NCI-H146 treated with DMSO at 0.1 percent for 48 hours (cell line): ENCODE measurements around the gene IFITM2.
"Not testable (repeated sequence)": the region's sequence is repeated elsewhere in the genome, so short reads cannot be mapped to it uniquely, and the experiment has no call there.

Source experiments
- DNase-seq: peaks from one replicate; lab custom pipeline; 2025; ENCODE audit not compliant: unreplicated experiment; lab: John Stamatoyannopoulos, UW

Gene IFITM2

DNA sequence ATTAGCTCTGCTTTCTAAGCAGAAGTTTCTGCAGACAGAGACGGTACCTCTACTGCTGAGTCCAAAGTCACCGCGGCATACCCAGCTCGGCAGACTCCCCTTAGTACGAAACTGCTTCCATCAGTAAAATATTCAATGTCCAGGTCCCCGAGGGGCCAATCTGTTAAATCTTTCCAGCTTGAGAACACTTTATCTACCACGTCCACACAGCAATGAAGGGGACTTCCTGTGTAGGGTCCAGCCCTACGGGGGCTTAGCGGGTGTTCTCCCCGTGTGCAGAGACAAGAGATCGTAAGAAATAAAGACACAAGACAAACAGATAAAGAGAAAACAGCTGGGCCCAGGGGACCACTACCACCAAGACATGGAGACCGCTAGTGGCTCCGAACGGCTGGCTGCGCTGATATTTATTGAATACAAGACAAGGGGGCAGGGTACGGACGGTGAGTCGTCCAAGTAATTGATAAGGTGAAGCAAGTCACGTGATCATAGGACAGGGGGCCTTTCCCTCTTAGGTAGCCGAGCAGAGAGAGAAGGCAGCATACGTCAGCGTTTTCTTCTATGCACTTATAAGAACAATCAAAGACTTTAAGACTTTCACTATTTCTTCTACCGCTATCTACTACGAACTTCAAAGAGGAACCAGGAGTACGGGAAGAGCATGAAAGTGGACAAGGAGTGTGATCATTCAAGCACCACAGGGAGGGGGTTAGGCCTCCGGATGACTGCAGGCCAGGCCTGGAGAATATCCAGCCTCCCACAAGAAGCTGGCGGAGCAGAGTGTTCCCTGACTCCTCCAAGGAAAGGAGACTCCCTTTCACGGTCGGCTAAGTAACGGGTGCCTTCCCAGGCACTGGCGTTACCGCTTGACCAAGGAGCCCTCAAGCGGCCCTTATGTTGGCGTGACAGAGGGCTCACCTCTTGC is 17.2 kb downstream of the IFITM2 start:
- DNase-seq = not testable (repeated sequence)

DNA sequence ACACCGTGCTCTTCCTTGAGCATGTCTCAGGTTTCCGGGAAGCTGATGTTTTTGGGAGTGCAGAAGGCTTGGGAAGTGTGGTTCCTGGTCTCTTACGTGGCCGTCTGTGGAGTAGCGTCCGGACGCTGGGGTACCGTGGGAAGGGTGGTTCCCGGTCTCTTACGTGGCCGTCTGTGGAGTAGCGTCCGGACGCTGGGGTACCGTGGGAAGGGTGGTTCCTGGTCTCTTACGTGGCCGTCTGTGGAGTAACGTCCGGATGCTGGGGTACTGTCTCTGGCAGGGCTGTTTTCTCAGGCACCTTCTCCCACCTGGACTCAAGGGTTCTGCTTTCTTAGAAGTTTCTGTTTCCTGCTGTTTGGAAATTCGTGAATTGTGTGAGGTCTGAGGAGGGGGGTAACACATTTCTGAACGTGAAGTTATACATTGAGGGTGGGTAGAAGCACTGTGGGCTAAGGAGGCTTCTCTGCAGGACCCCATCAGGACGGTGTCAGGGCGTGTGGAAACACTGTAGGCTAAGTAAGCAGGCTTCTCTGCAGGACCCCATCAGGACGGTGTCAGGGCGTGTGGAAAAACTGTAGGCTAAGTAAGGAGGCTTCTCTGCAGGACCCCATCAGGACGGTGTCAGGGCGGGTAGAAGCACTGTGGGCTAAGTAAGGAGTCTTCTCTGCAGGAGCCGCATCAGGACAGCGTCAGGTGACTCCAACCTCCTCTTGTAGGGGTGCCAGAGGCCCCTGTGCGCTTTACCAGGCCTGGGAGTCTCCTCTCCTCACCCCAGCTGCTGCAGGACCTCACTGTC is 18.4 kb downstream of the IFITM2 start:
- DNase-seq = no peak

DNA sequence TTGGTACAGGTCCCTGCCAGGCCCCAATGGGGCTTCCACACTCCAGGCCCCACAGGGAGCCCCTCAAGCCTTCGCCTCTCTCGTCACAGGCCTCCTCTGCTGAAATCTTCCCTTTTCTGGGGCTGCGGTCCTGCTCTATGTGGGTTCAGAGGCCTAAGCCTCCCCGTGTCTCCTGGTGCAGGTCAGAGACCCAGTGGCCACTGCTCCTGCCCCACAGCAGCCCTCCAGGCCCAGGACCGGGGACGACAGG is 18.9 kb downstream of the IFITM2 start:
- no peak for DNase-seq

DNA sequence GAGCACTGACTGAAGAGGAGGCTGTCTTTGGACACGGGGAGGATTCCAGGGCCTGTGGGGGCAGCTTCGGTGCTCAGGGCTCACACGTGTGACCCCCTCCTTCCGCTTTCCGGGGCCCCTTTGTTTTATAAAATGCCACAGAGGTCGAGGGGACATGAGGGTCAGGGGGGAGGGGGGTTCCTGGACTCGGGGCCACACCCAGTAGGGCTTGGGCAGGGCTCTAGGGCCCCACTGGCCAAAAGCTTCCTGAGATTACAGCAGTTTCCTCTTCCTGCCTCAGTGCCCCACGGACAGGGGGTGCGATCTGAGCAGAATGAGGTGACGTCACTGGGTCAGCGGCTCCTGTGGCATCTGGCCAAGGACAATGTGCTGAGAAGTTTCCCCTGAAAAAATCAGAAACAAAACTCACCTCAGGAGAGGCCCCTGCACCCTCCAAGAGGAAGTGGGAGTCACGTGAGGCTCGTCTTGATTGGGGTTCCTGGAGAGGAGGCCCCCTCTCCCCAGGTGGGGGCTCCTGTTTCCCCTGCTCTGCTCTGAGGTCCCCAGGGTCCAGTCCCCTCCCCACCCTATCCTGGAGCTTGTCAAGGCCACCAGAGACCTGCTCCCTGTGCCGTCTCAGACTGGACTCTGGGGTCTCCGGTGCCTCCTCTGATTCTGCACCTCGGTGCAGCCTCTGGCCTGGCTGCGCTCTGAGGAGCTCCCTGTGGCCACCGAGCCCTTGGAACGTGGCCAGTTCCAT is 19.4 kb downstream of the IFITM2 start:
- no peak for DNase-seq

DNA sequence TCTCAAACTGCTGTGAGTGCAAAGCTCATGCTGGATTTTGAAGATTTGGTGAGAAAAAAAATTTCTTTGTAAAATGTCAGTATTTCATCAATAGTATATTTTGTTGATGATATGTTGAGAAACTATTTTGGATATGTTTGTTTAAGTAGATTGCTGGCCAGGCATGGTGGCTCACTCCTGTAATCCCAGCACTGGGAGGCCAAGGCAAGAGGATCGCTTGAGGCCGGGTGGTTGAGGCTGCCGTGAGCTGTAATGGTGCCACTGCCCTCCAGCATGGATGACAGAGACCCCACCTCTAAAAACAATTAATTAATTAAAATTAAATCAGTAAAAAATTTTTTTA is 19.9 kb downstream of the IFITM2 start:
- no peak for DNase-seq

DNA sequence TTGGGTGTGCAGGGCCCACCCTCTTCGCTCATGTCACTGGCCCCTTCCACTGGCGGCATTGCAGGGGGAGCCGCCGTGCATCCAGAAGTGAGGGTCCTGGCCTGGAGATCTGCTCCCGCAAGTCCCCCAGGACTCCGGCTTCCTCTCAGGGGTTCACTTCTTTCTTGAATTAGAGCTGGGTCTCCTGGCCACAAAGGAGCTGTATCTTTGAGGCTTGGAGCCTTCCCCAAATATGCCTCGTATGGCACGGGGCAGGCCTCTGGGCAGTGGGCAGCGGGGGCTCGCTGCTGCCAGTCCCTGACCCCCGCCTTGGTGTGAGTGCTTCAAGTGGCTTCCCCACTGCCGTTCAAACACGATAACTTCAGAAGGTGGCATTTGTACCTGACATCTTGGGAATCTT is 20.4 kb downstream of the IFITM2 start:
- no peak for DNase-seq

DNA sequence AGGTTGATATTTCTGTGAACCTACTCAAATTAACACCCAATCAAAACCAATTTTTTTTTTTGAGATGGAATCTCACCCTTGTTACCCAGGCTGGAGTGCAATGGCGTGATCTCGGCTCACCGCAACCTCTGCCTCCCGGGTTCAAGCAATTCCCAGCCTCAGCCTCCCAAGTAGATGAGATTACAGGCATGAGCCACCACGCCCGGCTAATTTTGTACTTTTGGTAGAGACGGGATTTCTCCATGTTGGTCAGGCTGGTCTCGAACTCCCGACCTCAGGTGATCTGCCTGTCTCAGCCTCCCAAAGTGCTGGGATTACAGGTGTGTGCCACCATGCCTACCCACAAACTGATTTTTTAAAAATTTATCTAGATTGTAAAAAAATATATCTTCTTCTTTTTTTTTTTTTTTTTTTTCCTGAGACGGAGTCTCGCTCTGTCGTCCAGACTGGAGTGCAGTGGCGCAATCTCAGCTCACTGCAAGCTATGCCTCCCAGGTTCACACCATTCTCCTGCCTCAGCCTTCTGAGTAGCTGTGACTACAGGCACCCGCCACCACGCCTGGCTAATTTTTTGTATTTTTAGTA is 21.0 kb downstream of the IFITM2 start:
- DNase-seq = not testable (repeated sequence)

DNA sequence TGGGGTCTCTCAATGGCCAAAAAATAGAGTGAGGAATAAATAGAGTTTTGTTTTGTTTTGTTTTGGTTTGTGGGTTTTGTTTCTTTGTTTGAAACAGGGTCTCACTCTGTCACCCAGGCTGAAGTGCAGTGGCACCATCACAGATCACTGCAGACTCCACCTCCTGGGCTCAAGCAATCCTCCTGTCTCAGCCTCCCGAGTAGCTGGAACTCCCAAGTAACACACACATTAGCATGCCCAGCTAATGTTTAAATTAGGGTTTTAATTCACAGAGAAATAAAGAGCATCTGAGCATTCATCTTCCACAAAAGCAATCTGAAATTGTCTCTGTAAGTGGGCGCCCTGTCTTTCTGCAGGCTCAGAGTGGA is 22.3 kb downstream of the IFITM2 start:
- DNase-seq = no peak

DNA sequence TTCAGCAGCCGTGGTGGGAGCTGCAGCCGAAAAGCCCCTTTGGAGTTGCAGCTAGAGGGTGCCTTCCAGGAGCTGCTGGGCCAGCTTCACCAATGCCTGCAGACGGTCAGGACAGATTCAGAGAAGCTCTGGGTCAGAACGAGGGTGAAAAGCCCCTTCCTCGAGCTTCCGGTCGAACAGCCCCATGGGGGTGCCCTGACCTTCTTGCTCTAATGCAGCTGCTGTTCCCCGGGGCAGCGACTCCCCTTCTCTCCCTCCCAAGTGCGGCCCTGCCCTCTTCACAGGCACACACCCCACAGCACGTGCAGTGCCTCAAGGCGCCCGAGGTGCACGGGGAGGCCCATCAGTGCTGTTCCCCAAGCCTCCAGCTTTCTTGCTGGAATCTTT is 22.7 kb downstream of the IFITM2 start:
- no peak for DNase-seq

DNA sequence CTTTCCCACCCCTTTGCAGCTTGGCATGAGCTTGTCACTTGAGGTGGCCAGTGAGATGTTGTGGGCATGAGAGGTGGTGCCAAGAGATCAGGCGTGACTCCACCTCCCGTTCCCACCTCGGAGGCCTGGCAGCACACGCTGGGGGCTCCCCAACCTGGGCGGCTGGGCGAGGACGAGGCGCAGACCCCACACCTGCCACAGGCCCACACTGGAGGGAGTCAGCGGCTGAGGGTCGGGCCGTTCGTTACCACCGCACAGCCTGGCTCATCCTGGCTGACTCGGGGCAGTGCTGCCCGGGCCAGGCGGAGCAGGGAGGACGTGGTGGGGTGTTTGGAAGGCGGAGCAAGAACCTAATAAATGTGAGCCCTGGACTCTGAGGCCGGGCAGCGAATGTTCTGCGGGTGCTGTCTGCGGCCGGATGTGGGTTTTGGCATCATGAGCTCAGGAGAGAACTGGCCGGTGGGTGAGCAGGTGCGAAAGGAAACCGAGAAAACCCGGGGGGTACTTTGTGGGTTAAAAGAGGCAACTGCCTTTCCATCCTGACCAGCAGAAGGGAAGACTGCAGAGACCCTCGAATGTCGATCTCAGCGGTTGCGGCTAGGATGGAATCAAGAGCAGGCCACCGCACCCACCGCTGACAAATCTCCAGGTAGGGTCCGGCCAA is 23.2 kb downstream of the IFITM2 start:
- DNase-seq = no peak

DNA sequence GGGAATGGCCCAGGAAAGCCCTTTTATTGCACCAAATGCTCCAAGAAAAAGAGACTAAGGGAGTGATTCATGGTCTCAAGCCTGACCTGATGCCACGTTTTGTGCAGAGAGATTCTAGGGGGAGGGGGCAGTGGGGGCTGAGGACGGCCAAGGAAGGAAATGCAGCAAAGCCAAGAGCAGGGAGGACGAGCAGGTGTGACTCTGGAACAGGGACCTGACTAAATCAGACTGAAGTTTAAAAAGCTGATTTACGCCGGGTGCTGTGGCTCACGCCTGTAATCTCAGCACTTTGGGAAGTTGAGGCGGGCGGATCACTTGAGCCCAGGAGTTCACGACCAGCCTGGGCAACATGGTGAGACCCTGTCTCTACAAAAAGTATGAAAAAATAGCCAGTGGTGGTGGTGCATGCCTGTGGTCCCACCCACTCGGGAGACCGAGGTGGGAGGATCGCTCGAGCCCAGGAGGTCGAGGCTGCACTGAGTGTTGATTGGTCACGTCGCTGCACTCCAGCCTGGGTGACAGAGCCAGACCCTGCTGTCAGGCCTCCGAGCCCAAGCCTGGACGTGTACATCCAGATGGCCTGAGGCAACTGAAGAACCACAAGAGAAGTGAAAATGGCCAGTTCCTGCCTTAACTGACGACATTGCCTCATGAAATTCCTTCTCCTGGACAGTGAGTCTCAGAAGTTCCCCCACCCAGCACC is 23.9 kb downstream of the IFITM2 start:
- no peak for DNase-seq

DNA sequence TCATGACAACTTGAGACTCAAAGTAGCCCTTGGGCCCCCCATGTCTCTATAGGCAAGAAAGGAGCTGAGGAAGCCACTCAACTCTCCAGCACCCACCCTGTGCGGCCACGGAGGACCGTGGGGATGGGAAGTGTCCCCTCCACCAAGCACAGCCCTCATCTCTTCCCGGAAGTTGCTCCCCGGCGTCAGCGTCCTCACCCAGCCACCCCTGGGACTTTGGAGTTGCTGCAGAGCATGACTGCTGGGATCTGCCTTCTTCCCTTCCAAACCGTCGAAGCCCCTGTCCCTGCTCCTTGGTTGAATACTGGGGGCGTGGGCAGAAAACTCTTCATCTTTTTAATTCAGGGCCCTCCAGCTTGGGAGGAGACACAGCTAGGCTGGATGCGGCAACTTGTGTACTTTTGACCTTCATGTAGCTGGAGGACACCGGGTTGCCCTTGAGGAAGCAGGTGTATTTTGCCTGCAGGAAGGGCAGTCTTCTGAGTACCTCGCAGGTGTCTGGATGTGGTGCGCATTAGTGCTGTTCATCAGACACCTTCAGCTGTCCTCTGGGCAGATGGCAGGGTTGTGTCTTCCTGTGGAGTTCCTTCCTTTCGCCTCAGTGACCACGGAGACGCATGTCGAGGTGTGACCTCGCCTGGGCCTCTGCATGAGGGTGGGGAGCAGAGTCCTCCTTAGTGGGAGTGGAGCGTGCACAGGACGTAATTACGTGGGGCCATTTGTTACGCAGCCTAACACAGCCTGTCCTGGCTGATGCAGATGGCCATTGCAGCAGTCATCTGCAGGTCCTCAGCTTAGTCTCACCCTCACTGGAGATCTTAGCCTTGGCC is 25.2 kb downstream of the IFITM2 start:
- no peak for DNase-seq

DNA sequence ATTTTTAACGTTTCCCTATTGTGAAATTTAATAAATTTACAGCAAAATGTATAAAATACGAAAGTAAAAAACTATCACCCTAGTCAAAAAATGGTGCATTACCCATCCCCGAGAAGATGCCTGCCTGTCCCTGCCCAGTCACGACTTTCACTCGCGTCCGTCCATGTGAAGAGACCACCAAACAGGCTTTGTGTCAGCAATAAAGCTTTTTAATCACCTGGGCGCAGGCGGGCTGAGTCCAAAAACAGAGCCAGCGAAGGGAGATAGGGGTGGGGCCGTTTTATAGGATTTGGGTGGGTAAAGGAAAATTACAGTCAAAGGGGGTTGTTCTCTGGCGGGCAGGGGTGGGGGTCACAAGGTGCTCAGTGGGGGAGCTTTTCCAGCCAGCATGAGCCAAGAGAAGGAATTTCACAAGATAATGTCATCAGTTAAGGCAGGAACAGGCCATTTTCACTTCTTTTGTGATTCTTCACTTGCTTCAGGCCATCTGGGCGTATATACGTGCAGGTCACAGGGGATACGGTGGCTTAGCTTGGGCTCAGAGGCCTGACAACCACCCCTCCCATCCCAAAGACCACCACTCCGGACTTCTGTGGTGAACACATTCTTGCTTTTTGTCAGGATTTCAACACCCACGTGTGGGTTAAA is 26.1 kb downstream of the IFITM2 start:
- DNase-seq = not testable (repeated sequence)

DNA sequence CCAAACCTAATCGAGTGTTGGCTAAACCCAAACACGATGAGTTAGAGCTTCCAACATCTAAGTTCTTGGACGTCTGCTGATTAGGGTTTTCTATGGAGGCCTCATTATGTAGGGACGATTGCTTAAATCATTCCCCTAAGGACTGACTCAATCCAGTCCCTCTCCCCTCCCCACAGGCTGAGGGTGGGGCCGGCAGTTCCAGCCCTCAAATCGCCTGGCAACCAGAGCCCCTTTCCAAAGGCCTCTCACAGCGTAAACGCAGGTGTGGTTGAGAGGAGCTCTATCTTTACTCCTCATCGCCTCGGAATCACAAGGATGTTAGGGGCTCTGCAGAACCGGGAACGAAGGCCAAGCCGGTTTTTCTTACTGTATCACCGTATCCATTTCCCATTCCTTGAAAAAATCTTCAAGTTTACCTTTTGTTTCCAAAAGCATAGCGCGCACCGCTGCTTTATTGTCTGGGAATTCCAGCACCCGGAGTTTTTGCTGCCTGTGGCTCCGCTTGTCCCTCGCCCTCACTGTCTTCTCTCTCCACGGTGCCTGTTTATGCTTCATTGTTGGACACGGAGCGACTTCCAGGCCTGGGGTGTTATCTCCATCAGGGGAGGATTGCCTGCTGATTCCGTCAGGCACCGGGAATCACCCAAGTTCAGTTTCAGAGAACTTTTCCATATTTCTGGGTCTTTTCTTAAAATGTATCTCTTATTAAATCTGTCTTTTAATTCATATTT is 26.8 kb downstream of the IFITM2 start:
- peak; percentile 61 for DNase-seq

DNA sequence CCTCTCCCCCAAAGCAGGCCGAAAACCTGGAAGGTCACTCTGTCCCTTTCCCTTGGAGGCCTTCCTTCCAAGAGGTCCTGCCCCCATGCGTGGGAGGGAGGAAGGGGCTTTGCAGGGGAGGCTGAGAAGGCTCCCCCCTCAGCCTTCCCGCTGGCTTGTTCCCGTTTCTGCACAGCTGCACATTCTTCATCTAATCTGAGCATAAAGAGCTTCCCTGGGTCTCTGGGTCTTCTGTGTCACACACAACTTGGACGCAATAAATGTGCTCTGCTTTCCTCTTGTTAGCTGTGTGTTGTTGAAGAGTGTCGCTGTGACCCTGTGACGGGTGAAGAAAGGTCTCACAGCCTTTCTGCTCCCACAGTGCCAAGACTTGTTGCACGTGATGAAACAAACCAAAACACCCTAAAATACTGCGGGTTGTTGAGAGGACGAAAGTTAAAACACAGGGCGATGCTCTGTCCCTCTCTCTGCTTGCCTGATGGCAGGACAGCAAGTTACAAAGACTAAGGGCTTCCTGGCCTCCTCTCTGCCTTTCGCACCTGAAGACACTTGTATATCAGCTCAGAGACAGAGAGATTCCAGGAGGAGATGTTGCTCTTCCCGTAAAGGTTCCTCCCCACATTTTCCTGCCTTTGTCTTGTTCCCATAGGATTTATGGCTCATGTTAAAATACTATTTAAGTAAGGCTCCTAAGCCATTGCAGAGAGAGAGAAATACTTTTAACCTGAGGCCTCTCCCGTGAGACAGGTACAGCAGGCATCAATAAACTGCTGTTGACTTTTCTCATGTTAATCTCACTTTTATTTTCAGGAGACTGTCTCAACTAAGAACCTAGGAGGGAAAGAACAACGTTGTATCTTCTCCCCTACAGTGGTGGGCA is 28.4 kb downstream of the IFITM2 start:
- DNase-seq = no peak

DNA sequence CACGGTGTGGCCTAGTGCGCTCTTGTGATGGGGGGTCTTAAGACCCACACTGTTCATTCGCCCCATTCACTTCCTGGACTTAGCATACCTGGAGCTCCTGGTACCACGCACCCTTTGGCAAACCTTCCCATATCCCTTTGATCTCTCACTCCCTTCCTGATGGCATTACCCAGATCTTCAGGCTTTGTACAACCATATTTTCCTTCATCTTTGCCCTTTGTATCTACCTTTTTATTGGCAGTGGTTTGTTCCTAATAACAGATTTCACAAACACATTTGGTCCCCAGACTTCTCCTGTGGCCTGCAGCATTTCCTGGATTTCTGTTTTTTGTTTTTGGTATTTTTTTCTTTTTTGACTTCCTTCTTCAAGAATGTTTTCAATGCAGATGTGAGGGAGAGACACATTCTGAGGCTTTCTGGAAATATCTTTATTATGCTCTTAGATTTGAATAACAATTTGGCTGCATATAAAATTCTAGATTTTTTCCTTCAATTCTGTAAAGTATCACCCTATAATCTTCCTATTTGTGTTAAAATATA is 29.1 kb downstream of the IFITM2 start:
- DNase-seq = no peak

DNA sequence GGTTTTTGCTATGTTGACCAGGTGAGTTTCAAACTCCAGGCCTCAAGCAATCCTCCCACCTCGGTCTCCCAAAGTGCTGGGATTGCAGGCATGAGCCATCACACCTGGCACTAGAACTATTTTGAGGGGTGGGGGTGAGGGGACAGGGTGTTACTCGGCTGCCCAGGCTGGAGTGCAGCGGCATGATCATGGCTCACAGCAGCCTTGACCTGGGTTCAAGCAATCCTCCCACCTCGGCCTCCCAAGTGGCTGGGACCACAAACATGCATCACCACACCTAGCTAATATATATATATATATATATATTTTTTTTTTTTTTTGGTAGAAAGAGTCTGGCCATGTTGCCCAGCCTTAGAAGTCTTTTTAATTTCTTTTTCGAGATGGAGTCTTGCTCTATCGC is 30.1 kb downstream of the IFITM2 start:
- no peak for DNase-seq
